Measurements from ENCODE around the gene PCARE.

Gene PCARE

DNA sequence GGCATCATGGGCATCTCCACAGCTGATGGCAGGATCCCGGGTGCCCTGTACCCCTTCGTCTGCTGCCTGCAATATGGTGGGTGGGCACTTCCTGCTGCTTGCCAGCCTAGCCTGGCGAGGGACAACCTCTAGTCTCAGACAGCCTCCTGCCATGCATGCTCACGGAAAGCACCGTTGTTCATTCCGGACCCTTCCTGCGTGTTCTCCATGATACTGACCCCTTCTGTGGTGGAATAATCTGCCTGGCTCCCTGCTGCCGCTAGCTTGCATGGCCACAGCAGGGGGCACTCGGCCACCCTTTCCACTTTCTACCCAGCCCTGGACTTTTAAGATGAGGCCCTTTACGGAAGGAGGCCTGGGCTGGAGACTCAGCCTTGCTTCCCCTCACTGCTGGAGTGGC, 12.0 kb downstream of the PCARE start:
- Histone ChIP-seq H3K4me3 (ENCODE audit: low read length, poor library complexity, severe bottlenecking) (no peak overlapping the region), H3F3A (ENCODE audit: low read depth) (no peaks in the 10 kb centered on the region), H3K9ac (ENCODE audit: low read depth, low read length, poor library complexity, severe bottlenecking) (no peak overlapping the region), H3K9me2 (replicated peaks; ENCODE audit: low read depth, low read length) (no peaks in the 10 kb centered on the region), H3K27me3 (ENCODE audit: insufficient read depth, low read length, poor library complexity, severe bottlenecking) (no peaks in the 10 kb centered on the region), H2AFZ (ENCODE audit: low read length) (no peak overlapping the region), H3K36me3 (ENCODE audit: insufficient read depth, low read length) (no peaks in the 10 kb centered on the region), H4K20me1 (ENCODE audit: insufficient read depth, low read length, poor library complexity, severe bottlenecking) (no peaks in the 10 kb centered on the region), H3K4me2 (ENCODE audit: low read depth, low read length, poor library complexity, severe bottlenecking) (no peak overlapping the region), H3K4me1 (ENCODE audit: insufficient read depth, low read length, poor library complexity, severe bottlenecking) (no peaks in the 10 kb centered on the region), H3K79me2 (ENCODE audit: insufficient read depth, low read length) (no peaks in the 10 kb centered on the region), H3K9me3 (ENCODE audit: insufficient read depth, low read depth, low read length) (no peaks in the 10 kb centered on the region)
- TF ChIP-seq, protein P1, sequence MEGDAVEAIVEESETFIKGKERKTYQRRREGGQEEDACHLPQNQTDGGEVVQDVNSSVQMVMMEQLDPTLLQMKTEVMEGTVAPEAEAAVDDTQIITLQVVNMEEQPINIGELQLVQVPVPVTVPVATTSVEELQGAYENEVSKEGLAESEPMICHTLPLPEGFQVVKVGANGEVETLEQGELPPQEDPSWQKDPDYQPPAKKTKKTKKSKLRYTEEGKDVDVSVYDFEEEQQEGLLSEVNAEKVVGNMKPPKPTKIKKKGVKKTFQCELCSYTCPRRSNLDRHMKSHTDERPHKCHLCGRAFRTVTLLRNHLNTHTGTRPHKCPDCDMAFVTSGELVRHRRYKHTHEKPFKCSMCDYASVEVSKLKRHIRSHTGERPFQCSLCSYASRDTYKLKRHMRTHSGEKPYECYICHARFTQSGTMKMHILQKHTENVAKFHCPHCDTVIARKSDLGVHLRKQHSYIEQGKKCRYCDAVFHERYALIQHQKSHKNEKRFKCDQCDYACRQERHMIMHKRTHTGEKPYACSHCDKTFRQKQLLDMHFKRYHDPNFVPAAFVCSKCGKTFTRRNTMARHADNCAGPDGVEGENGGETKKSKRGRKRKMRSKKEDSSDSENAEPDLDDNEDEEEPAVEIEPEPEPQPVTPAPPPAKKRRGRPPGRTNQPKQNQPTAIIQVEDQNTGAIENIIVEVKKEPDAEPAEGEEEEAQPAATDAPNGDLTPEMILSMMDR (conservative IDR thresholded peaks at IDR 0.05; ENCODE audit: low read length) = no peak
- TF ChIP-seq EZH2phosphoT487 (IDR thresholded peaks at IDR 0.05; ENCODE audit: borderline replicate concordance) = no peak

DNA sequence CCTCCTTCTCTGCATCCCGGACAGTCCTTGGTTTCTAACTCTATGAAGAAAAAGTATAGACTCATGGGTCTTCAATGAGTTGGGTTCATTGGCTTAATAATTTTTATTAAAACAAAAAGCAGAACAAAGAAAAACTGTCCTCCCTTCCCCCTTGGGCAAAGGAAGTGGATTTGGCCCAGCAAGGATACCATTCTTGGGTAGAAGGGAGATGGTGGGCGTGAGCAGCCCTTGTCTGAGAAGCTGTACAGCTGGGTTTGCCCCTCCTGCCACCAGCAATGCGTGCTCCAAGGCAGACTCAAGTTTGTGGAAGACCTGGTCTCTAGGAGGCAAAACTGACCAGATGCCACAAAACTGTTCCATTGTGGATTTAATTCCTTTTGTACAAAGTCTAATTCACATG, 12.7 kb downstream of the PCARE start:
- Histone ChIP-seq H3K79me2 (ENCODE audit: insufficient read depth, low read length) (no peaks in the 10 kb centered on the region), H3K9ac (ENCODE audit: low read depth, low read length, poor library complexity, severe bottlenecking) (no peak overlapping the region), H2AFZ (ENCODE audit: low read length) (no peak overlapping the region), H3K4me3 (ENCODE audit: low read length, poor library complexity, severe bottlenecking) (no peak overlapping the region), H3K9me2 (replicated peaks; ENCODE audit: low read depth, low read length) (no peaks in the 10 kb centered on the region), H3F3A (ENCODE audit: low read depth) (no peaks in the 10 kb centered on the region), H4K20me1 (ENCODE audit: insufficient read depth, low read length, poor library complexity, severe bottlenecking) (no peaks in the 10 kb centered on the region), H3K36me3 (ENCODE audit: insufficient read depth, low read length) (no peaks in the 10 kb centered on the region), H3K4me2 (ENCODE audit: low read depth, low read length, poor library complexity, severe bottlenecking) (no peak overlapping the region), H3K4me1 (ENCODE audit: insufficient read depth, low read length, poor library complexity, severe bottlenecking) (no peaks in the 10 kb centered on the region), H3K9me3 (ENCODE audit: insufficient read depth, low read depth, low read length) (no peaks in the 10 kb centered on the region), H3K27me3 (ENCODE audit: insufficient read depth, low read length, poor library complexity, severe bottlenecking) (no peaks in the 10 kb centered on the region)
- TF ChIP-seq, protein P1 (conservative IDR thresholded peaks at IDR 0.05; ENCODE audit: low read length) = no peak
- TF ChIP-seq EZH2phosphoT487 (IDR thresholded peaks at IDR 0.05; ENCODE audit: borderline replicate concordance) = no peak

DNA sequence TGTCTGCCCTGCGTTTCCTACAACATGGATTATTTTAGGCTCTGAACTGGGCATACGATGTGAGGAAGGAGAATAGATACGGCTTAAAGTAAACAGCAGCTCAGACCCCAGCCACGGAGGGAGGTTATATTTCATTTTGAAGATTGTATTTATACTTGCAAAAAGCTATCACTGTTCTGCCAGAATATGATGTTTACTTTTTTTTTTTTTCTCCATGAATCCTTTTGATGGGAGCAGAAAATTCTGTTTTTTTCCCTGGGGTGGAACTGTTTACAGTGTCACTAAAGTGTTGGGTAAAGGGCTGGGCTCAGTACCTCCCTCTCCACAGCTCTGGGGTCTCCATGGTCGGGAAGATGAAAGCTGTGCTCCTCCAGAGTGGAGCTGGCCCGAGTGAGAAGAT, 13.1 kb downstream of the PCARE start:
- H3K9me2 ChIP-seq (replicated peaks; ENCODE audit: low read depth, low read length) = no peaks in the 10 kb centered on the region
- no peaks in the 10 kb centered on the region for H3K27me3 ChIP-seq (ENCODE audit: insufficient read depth, low read length, poor library complexity, severe bottlenecking)
- H3K36me3 ChIP-seq (ENCODE audit: insufficient read depth, low read length) = no peaks in the 10 kb centered on the region
- TF ChIP-seq, protein P1 (conservative IDR thresholded peaks at IDR 0.05; ENCODE audit: low read length) = no peak
- no peak for TF ChIP-seq EZH2phosphoT487 (IDR thresholded peaks at IDR 0.05; ENCODE audit: borderline replicate concordance)
- H3K9ac ChIP-seq (ENCODE audit: low read depth, low read length, poor library complexity, severe bottlenecking) = no peak overlapping the region
- no peak overlapping the region for H3K4me2 ChIP-seq (ENCODE audit: low read depth, low read length, poor library complexity, severe bottlenecking)
- H2AFZ ChIP-seq (ENCODE audit: low read length) = no peak overlapping the region
- no peak overlapping the region for H3K4me3 ChIP-seq (ENCODE audit: low read length, poor library complexity, severe bottlenecking)
- no peaks in the 10 kb centered on the region for H3K4me1 ChIP-seq (ENCODE audit: insufficient read depth, low read length, poor library complexity, severe bottlenecking)
- no peaks in the 10 kb centered on the region for H3K9me3 ChIP-seq (ENCODE audit: insufficient read depth, low read depth, low read length)
- no peaks in the 10 kb centered on the region for H3F3A ChIP-seq (ENCODE audit: low read depth)
- no peaks in the 10 kb centered on the region for H4K20me1 ChIP-seq (ENCODE audit: insufficient read depth, low read length, poor library complexity, severe bottlenecking)
- no peaks in the 10 kb centered on the region for H3K79me2 ChIP-seq (ENCODE audit: insufficient read depth, low read length)

Measured in Loucy (cell line).